ENCODE results near the gene PCYT1B.

Gene PCYT1B

GRCh38 chrX:24515447-24515846 lies 131.7 kb downstream of the PCYT1B start:
- Histone ChIP-seq H3K9me2 (replicated peaks; ENCODE audit: low read depth, low read length) (no peaks in the 10 kb centered on the region), H3K27me3 (ENCODE audit: insufficient read depth, low read length, poor library complexity, severe bottlenecking) (no peaks in the 10 kb centered on the region), H4K20me1 (ENCODE audit: insufficient read depth, low read length, poor library complexity, severe bottlenecking) (no peaks in the 10 kb centered on the region), H3K4me2 (ENCODE audit: low read depth, low read length, poor library complexity, severe bottlenecking) (no peak overlapping the region), H3K9me3 (ENCODE audit: insufficient read depth, low read depth, low read length) (no peaks in the 10 kb centered on the region), H3K79me2 (ENCODE audit: insufficient read depth, low read length) (no peaks in the 10 kb centered on the region), H3K4me1 (ENCODE audit: insufficient read depth, low read length, poor library complexity, severe bottlenecking) (no peaks in the 10 kb centered on the region), H3K36me3 (ENCODE audit: insufficient read depth, low read length) (no peaks in the 10 kb centered on the region; the same call in 1 of the 2 replicates), H3K4me3 (ENCODE audit: low read length, poor library complexity, severe bottlenecking) (no peak overlapping the region), H3F3A (ENCODE audit: low read depth) (no peaks in the 10 kb centered on the region), H2AFZ (ENCODE audit: low read length) (no peak overlapping the region), H3K9ac (ENCODE audit: low read depth, low read length, poor library complexity, severe bottlenecking) (no peak overlapping the region)
- peak; percentile 46 for TF ChIP-seq CTCF (conservative IDR thresholded peaks at IDR 0.05; ENCODE audit: low read length)
- no peak for TF ChIP-seq EZH2phosphoT487 (IDR thresholded peaks at IDR 0.05; ENCODE audit: borderline replicate concordance)

GRCh38 chrX:24513416-24513815 lies 133.7 kb downstream of the PCYT1B start:
- H3K9me3 ChIP-seq (ENCODE audit: insufficient read depth, low read depth, low read length), result no peaks in the 10 kb centered on the region
- H3K27me3 ChIP-seq (ENCODE audit: insufficient read depth, low read length, poor library complexity, severe bottlenecking), result no peaks in the 10 kb centered on the region
- H3K9ac ChIP-seq (ENCODE audit: low read depth, low read length, poor library complexity, severe bottlenecking), result no peak overlapping the region
- H3K9me2 ChIP-seq (replicated peaks; ENCODE audit: low read depth, low read length), result no peaks in the 10 kb centered on the region
- H4K20me1 ChIP-seq (ENCODE audit: insufficient read depth, low read length, poor library complexity, severe bottlenecking), result no peaks in the 10 kb centered on the region
- H3F3A ChIP-seq (ENCODE audit: low read depth), result no peaks in the 10 kb centered on the region
- no peak overlapping the region for H2AFZ ChIP-seq (ENCODE audit: low read length)
- no peaks in the 10 kb centered on the region for H3K79me2 ChIP-seq (ENCODE audit: insufficient read depth, low read length)
- no peak overlapping the region for H3K4me3 ChIP-seq (ENCODE audit: low read length, poor library complexity, severe bottlenecking)
- no peaks in the 10 kb centered on the region for H3K4me1 ChIP-seq (ENCODE audit: insufficient read depth, low read length, poor library complexity, severe bottlenecking)
- no peak overlapping the region for H3K4me2 ChIP-seq (ENCODE audit: low read depth, low read length, poor library complexity, severe bottlenecking)
- H3K36me3 ChIP-seq (ENCODE audit: insufficient read depth, low read length), result peaks cover 6% of the 10 kb centered on the region; the same call in 1 of the 2 replicates
- TF ChIP-seq CTCF (conservative IDR thresholded peaks at IDR 0.05; ENCODE audit: low read length), result no peak
- TF ChIP-seq EZH2phosphoT487 (IDR thresholded peaks at IDR 0.05; ENCODE audit: borderline replicate concordance), result no peak

- H3K9me3 ChIP-seq (ENCODE audit: insufficient read depth, low read depth, low read length), result no peaks in the 10 kb centered on the region
- H3F3A ChIP-seq (ENCODE audit: low read depth), result no peaks in the 10 kb centered on the region
- H4K20me1 ChIP-seq (ENCODE audit: insufficient read depth, low read length, poor library complexity, severe bottlenecking), result no peaks in the 10 kb centered on the region
- TF ChIP-seq CTCF (conservative IDR thresholded peaks at IDR 0.05; ENCODE audit: low read length) (no peak), EZH2phosphoT487 (IDR thresholded peaks at IDR 0.05; ENCODE audit: borderline replicate concordance) (no peak)
- no peak overlapping the region for H2AFZ ChIP-seq (ENCODE audit: low read length)
- H3K9me2 ChIP-seq (replicated peaks; ENCODE audit: low read depth, low read length), result no peaks in the 10 kb centered on the region
- no peaks in the 10 kb centered on the region for H3K27me3 ChIP-seq (ENCODE audit: insufficient read depth, low read length, poor library complexity, severe bottlenecking)
- no peak overlapping the region for H3K4me3 ChIP-seq (ENCODE audit: low read length, poor library complexity, severe bottlenecking)
- peaks cover 28% of the 10 kb centered on the region; the same call in 1 of the 2 replicates for H3K36me3 ChIP-seq (ENCODE audit: insufficient read depth, low read length)
- H3K4me2 ChIP-seq (ENCODE audit: low read depth, low read length, poor library complexity, severe bottlenecking), result no peak overlapping the region
- no peak overlapping the region for H3K9ac ChIP-seq (ENCODE audit: low read depth, low read length, poor library complexity, severe bottlenecking)
- H3K4me1 ChIP-seq (ENCODE audit: insufficient read depth, low read length, poor library complexity, severe bottlenecking), result peaks cover 11% of the 10 kb centered on the region
- H3K79me2 ChIP-seq (ENCODE audit: insufficient read depth, low read length), result no peaks in the 10 kb centered on the region
Measured at GRCh38 chrX:24508375-24508774, 138.8 kb downstream of the PCYT1B start.

Measured in Loucy (cell line).